ENCODE results near the gene HDGFL2.

DNA sequence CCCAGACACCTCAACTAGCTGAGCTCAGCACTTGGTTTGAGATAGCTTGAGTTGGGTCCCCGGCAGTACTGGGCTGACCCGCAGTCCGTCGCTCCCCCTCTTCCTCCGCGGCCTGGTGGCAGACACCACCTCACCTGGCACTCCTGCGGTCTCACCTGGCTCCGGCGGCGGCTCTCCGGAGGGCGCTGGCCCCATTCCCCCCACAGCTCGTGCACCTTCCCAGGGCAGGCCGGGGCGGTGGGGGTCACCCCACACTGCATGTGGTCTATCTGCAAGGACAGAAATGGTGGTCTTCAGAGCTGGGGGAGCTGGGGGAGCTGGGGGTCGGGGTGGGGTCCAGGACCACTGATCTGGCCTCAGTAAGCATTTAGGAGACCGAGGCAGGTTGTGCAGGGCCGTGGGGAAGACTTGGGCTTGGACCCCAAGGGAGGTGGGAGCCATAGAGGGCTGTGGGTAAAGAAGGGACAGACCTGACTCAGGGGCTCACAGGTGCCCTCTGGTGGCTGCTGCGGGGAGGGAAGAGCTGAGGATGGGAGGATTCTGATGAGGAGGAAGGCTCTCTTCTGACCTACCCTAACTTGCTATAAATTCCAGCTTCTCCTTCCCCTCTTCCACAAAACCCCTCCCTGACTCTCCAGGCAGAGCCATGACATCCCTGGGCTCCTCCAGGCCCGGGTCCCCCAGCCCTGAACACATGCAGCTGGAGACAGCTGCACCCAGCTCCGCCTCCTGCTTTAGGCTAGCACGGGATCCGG lies 52.9 kb downstream of the HDGFL2 start:
- TF ChIP-seq, protein P1, sequence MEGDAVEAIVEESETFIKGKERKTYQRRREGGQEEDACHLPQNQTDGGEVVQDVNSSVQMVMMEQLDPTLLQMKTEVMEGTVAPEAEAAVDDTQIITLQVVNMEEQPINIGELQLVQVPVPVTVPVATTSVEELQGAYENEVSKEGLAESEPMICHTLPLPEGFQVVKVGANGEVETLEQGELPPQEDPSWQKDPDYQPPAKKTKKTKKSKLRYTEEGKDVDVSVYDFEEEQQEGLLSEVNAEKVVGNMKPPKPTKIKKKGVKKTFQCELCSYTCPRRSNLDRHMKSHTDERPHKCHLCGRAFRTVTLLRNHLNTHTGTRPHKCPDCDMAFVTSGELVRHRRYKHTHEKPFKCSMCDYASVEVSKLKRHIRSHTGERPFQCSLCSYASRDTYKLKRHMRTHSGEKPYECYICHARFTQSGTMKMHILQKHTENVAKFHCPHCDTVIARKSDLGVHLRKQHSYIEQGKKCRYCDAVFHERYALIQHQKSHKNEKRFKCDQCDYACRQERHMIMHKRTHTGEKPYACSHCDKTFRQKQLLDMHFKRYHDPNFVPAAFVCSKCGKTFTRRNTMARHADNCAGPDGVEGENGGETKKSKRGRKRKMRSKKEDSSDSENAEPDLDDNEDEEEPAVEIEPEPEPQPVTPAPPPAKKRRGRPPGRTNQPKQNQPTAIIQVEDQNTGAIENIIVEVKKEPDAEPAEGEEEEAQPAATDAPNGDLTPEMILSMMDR (IDR thresholded peaks at IDR 0.05): peak in 2 of 3 donors; percentile 31 to 38
- no peak for TF ChIP-seq POLR2A (IDR thresholded peaks at IDR 0.05)

Data from breast epithelium (tissue), 3 donors.